ENCODE results near the gene STAT3. TPM values are rescaled to one million over a fixed set of nuclear protein-coding genes. Genes with fewer than 3 reads are reported as not detected.

STAT3 gene
- total RNA-seq, 1 donor = 206 TPM

GRCh38 chr17:42276359-42276608, 112.0 kb downstream of the STAT3 start, which contains the start of gene STAT5B:
STAT5B (minus strand) TSS chr17:42276391; CDS start chr17:42232127, 44,264 bp downstream.
- Histone ChIP-seq H3K4me1 (ENCODE audit: insufficient read depth, low read length) (peaks cover 12% of the 10 kb centered on the region), H3K9me3 (ENCODE audit: low read depth, low read length) (no peaks in the 10 kb centered on the region), H3K4me3 (ENCODE audit: insufficient read depth, low read length) (peak within 1 kb of the TSS; percentile 72), H3K27ac (ENCODE audit: low read depth, low read length) (peak within 1 kb of the TSS; percentile 54), H3K79me2 (ENCODE audit: insufficient read depth, low read length) (peaks cover 42% of the 10 kb centered on the region), H3K4me2 (ENCODE audit: insufficient read depth, low read length) (peak within 1 kb of the TSS; percentile 85), H3K27me3 (ENCODE audit: insufficient read depth, low read length) (no peaks in the 10 kb centered on the region), H4K20me1 (ENCODE audit: insufficient read depth, low read length) (peaks cover 28% of the 10 kb centered on the region), H3K36me3 (ENCODE audit: insufficient read depth, low read length) (no peaks in the 10 kb centered on the region), H2AFZ (ENCODE audit: low read length) (peak within 1 kb of the TSS; percentile 78)
- no peak for TF ChIP-seq CTCF (IDR thresholded peaks at IDR 0.05; ENCODE audit: extremely low read depth, low read depth, low read length)
- DNase-seq (ENCODE audit: insufficient read length, low spot score, missing footprints) = peak; percentile 99

GRCh38 chr17:42275527-42276358, 112.5 kb downstream of the STAT3 start:
- Histone ChIP-seq H3K9me3 (ENCODE audit: low read depth, low read length) (no peaks in the 10 kb centered on the region), H3K4me3 (ENCODE audit: insufficient read depth, low read length) (peak overlapping the region; percentile 72), H3K79me2 (ENCODE audit: insufficient read depth, low read length) (peaks cover 47% of the 10 kb centered on the region), H2AFZ (ENCODE audit: low read length) (peak overlapping the region; percentile 78), H3K4me1 (ENCODE audit: insufficient read depth, low read length) (peaks cover 12% of the 10 kb centered on the region), H4K20me1 (ENCODE audit: insufficient read depth, low read length) (peaks cover 28% of the 10 kb centered on the region), H3K27me3 (ENCODE audit: insufficient read depth, low read length) (no peaks in the 10 kb centered on the region), H3K4me2 (ENCODE audit: insufficient read depth, low read length) (peak overlapping the region; percentile 85), H3K36me3 (ENCODE audit: insufficient read depth, low read length) (no peaks in the 10 kb centered on the region), H3K27ac (ENCODE audit: low read depth, low read length) (peak overlapping the region; percentile 18)
- peak; percentile 88 for DNase-seq (ENCODE audit: insufficient read length, low spot score, missing footprints)
- no peak for TF ChIP-seq CTCF (IDR thresholded peaks at IDR 0.05; ENCODE audit: extremely low read depth, low read depth, low read length)

- H3K27me3 ChIP-seq (ENCODE audit: insufficient read depth, low read length) = no peaks in the 10 kb centered on the region
- peaks cover 50% of the 10 kb centered on the region for H3K79me2 ChIP-seq (ENCODE audit: insufficient read depth, low read length)
- peak overlapping the region; percentile 78 for H2AFZ ChIP-seq (ENCODE audit: low read length)
- H3K4me2 ChIP-seq (ENCODE audit: insufficient read depth, low read length) = peak overlapping the region; percentile 85
- H3K36me3 ChIP-seq (ENCODE audit: insufficient read depth, low read length) = no peaks in the 10 kb centered on the region
- peak overlapping the region; percentile 72 for H3K4me3 ChIP-seq (ENCODE audit: insufficient read depth, low read length)
- peak overlapping the region; percentile 18 for H3K27ac ChIP-seq (ENCODE audit: low read depth, low read length)
- H3K4me1 ChIP-seq (ENCODE audit: insufficient read depth, low read length) = peaks cover 12% of the 10 kb centered on the region
- TF ChIP-seq CTCF (IDR thresholded peaks at IDR 0.05; ENCODE audit: extremely low read depth, low read depth, low read length) = no peak
- no peak for DNase-seq (ENCODE audit: insufficient read length, low spot score, missing footprints)
- peaks cover 28% of the 10 kb centered on the region for H4K20me1 ChIP-seq (ENCODE audit: insufficient read depth, low read length)
- H3K9me3 ChIP-seq (ENCODE audit: low read depth, low read length) = no peaks in the 10 kb centered on the region
Observed at GRCh38 chr17:42274812-42275526, 113.3 kb downstream of the STAT3 start.

- peak; percentile 58 for DNase-seq (ENCODE audit: insufficient read length, low spot score, missing footprints)
- Histone ChIP-seq H3K79me2 (ENCODE audit: insufficient read depth, low read length) (peaks cover 56% of the 10 kb centered on the region), H3K9me3 (ENCODE audit: low read depth, low read length) (no peaks in the 10 kb centered on the region), H3K27me3 (ENCODE audit: insufficient read depth, low read length) (no peaks in the 10 kb centered on the region), H3K4me1 (ENCODE audit: insufficient read depth, low read length) (peaks cover 12% of the 10 kb centered on the region), H3K36me3 (ENCODE audit: insufficient read depth, low read length) (no peaks in the 10 kb centered on the region), H3K4me3 (ENCODE audit: insufficient read depth, low read length) (no peak overlapping the region), H3K27ac (ENCODE audit: low read depth, low read length) (no peak overlapping the region), H2AFZ (ENCODE audit: low read length) (no peak overlapping the region), H4K20me1 (ENCODE audit: insufficient read depth, low read length) (peaks cover 28% of the 10 kb centered on the region), H3K4me2 (ENCODE audit: insufficient read depth, low read length) (no peak overlapping the region)
- no peak for TF ChIP-seq CTCF (IDR thresholded peaks at IDR 0.05; ENCODE audit: extremely low read depth, low read depth, low read length)
Observed at GRCh38 chr17:42274253-42274542, 114.0 kb downstream of the STAT3 start.

Measured in osteoblast (primary cell).